Neural progenitor cell (in vitro differentiated cells): ENCODE measurements around the gene CCT6B.

Source experiments
- CTCF ChIP-seq: fragments of 200-600 bp; sonication (generic); IDR thresholded peaks from 2 replicates; pipeline ENCODE4 v1.5.1; 2017; ENCODE audit warnings: antibody characterized with exemption, mild to moderate bottlenecking
- EZH2 ChIP-seq: fragments of 200-600 bp; sonication (generic); IDR thresholded peaks from 2 replicates; pipeline ENCODE4 v1.6.1; 2017; ENCODE audit warnings: antibody characterized with exemption, mild to moderate bottlenecking, moderate library complexity
- EZH2phosphoT487 ChIP-seq: fragments of 200-600 bp; sonication (generic); IDR thresholded peaks from 2 replicates; pipeline ENCODE4 v1.6.1; 2017; ENCODE audit warnings: antibody characterized with exemption

- TF ChIP-seq EZH2phosphoT487 (no peak), CTCF (no peak), EZH2 (no peak)
Observed at GRCh38 chr17:34883106-34884000, 77.9 kb downstream of the CCT6B start.
